ENCODE data around the gene CARD10. TPM values are rescaled to one million over a fixed set of nuclear protein-coding genes. Genes with fewer than 3 reads are reported as not detected.
"Not testable (repeated sequence)": the region's sequence is repeated elsewhere in the genome, so short reads cannot be mapped to it uniquely, and the experiment has no call there.

The CARD10 gene
- total RNA-seq, 6 experiments from 2014 or later = 9.0 to 27.8 (median 14.2) TPM

DNA sequence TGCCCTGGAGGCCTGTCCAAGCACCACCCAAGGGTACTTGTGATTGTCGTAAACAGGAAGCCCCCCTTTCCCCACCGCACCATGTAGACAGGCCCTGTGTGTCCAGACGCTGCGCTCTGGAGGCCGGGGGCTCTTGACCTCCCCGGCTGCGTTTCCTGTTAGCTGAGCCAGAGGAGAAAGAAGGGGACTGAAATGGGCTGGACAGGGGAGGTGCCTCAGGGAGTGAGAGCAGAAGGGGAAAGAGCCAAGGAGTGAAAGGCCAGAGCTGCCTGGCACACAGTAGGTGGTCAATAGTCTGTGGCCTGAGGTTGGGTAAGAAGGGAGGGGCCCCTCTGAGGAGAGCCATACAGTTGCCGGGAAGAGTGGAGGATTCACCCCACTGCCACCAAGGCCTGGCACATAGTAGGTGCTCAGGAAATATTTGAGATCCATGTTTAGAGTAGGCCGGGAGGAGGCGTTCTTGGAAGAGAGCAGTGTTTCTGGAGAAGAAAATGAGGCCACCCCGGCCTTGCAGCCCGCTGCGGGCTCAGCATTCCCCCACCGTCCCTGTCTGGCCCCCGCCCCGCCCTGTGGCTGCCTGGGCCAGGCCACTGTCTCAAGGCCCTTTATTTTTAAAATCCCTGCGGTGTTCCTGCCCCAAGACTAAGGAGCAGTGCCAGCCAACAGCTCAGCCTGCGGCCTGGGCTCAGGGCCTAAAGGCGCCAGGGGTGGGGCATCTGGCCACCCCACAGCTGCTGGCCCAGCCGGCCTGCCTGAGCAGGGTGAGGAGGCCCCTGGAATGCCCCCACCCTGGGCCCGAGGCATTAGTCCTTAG, 27.4 kb upstream of the CARD10 start:
- peak; percentile 22 to 40 (median 24) for ATAC-seq
- Histone ChIP-seq H3K9me3 (no peaks in the 10 kb centered on the region), H3K27ac (peak overlapping the region; percentile 85 to 89 (median 86)), H3K4me3 (peak overlapping the region in 1 of 3 donors; percentile 34), H3K4me1 (peaks cover 0 to 60% (median 27%) of the 10 kb centered on the region in 4 donors), H3K27me3 (no peaks in the 10 kb centered on the region), H3K36me3 (no peaks in the 10 kb centered on the region)
- TF ChIP-seq POLR2A (IDR thresholded peaks at IDR 0.05) = no peak
- TF ChIP-seq, protein P1, sequence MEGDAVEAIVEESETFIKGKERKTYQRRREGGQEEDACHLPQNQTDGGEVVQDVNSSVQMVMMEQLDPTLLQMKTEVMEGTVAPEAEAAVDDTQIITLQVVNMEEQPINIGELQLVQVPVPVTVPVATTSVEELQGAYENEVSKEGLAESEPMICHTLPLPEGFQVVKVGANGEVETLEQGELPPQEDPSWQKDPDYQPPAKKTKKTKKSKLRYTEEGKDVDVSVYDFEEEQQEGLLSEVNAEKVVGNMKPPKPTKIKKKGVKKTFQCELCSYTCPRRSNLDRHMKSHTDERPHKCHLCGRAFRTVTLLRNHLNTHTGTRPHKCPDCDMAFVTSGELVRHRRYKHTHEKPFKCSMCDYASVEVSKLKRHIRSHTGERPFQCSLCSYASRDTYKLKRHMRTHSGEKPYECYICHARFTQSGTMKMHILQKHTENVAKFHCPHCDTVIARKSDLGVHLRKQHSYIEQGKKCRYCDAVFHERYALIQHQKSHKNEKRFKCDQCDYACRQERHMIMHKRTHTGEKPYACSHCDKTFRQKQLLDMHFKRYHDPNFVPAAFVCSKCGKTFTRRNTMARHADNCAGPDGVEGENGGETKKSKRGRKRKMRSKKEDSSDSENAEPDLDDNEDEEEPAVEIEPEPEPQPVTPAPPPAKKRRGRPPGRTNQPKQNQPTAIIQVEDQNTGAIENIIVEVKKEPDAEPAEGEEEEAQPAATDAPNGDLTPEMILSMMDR (IDR thresholded peaks at IDR 0.05) = no peak
- DNase-seq = peak; percentile 68 to 78 (median 78)
- WGBS (ENCODE audit: insufficient coverage, low coverage, low lambda C conversion rate, missing lambda C conversion rate) = 24% methylated on average over 8 of the region's 21 CpGs
- intact Hi-C loops (cut with DNase I) = no loop called here

DNA sequence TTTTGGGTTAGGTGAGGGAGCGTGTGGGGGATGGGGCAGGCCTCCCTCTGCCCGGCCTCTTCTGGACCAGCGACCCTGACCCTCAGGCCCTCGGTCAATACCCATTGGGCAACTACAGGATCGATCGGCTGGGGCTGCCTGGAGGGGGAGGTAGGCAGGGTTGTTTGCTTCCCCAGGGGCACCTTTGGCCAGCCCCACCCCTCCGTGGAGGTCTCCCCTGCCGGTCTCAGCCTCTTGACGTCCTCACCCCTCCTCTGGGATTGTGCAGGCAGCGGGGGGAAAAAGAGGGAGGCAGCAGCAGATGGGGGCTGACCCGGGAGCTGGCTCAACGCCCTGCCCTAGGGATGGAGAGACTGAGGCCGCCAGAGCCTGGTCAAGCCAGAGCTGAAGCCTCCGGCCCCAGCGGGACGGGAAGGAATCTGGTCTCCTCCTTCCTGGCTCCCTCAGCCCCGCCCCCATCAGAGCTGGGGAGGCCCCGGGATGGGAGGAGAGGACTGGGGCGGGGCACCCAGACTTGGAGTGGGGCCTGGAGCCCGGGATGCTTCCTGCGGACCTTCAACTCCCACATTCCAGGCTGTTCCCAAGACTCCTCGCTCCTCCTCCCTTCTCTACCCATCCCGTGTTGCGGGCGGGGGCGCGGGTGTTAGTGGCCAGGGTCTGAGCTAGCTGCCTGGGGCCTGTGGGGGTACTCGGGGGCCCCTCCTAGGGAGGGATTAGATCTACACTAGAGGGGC, 26.7 kb upstream of the CARD10 start:
- DNase-seq (peak; percentile 93 to 95 (median 95)), ATAC-seq (peak; percentile 66 to 83 (median 77))
- no peaks in the 10 kb centered on the region for H3K27me3 ChIP-seq
- H3K27ac ChIP-seq = peak overlapping the region; percentile 85 to 89 (median 86)
- 0% methylated on average over 1 of the region's 28 CpGs for WGBS (ENCODE audit: insufficient coverage, low coverage, low lambda C conversion rate, missing lambda C conversion rate)
- TF ChIP-seq POLR2A (IDR thresholded peaks at IDR 0.05) = peak; percentile 63
- TF ChIP-seq, protein P1 (IDR thresholded peaks at IDR 0.05) = no peak
- intact Hi-C loops (cut with DNase I) = no loop called here
- peak overlapping the region in 2 of 3 donors; percentile 34 to 44 for H3K4me3 ChIP-seq
- H3K4me1 ChIP-seq = peaks cover 0 to 58% (median 27%) of the 10 kb centered on the region in 4 donors
- no peaks in the 10 kb centered on the region for H3K9me3 ChIP-seq
- no peaks in the 10 kb centered on the region for H3K36me3 ChIP-seq

DNA sequence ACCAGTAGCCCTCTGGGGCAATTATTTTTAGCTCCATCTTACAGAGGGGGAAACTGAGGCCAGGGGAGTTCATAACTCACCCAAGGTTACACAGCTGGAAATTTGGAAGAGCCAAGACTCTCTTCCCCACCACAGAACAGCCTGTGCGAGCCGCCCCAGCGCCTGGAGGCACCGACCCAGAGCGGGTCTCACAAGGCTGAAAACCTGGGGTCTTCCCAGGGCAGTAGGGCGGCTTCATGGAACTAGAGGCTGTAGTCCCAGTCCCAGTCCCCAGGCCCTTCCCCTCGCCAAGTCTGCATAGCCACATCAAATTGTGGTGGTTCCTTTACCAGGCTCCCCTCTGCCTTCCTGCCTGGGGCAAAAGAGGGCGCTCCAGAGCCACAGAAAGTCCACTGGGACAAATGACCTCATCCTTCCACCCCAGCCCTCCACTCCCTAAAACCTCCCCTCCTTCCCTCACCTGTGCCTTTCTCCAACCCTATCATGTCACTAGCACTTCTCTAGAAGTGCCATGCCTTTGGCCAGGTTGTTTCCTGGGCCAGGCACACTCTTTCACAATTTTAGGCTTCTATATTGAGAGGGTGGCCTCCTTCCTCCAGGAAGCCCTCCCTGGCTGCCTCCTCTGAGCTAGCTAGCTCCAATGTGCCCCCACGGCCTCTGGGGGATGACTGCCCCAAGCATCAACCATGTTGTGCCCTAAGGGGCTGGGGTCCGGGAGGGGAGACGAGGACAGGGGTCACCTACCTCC, 25.9 kb upstream of the CARD10 start:
- Histone ChIP-seq H3K9me3 (no peaks in the 10 kb centered on the region), H3K4me1 (peaks cover 0 to 52% (median 24%) of the 10 kb centered on the region in 4 donors), H3K27me3 (no peaks in the 10 kb centered on the region), H3K27ac (peak overlapping the region; percentile 85 to 89 (median 86)), H3K4me3 (peak overlapping the region in 1 of 3 donors; percentile 44), H3K36me3 (no peaks in the 10 kb centered on the region)
- intact Hi-C loops (cut with DNase I) = loop anchor here in 1 of 2 donors (5.0 kb wide), 1 partner anchor 42 kb away; no protein-coding TSS in a partner anchor
- DNase-seq (peak; percentile 82 to 89 (median 86)), ATAC-seq (peak; percentile 68 to 75 (median 69))
- TF ChIP-seq, protein P1 (IDR thresholded peaks at IDR 0.05) = peak; percentile 78 to 89 (median 86)
- TF ChIP-seq POLR2A (IDR thresholded peaks at IDR 0.05) = no peak
- WGBS (ENCODE audit: insufficient coverage, low coverage, low lambda C conversion rate, missing lambda C conversion rate) = 6% methylated on average over 6 of the region's 11 CpGs

DNA sequence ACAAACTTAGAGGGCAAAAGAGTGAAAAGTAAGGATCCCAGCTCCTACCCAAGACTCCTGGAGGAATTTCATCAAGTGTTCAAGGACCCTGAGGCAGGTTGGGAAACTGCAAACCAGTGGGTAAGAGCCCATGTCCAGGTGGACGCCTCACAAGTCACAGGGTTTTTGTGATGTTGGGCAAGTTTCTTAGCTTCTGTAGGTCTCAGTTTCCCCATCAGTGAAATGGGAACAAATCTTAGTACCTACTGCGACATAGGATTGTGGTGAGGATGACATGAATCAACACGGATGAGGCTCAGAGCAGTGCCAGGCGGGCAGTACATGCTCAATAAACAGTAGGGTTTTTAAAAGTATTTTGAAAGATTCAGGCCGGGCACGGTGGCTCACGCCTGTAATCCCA, 23.7 kb upstream of the CARD10 start:
- DNase-seq = no peak
- Histone ChIP-seq H3K27me3 (no peaks in the 10 kb centered on the region), H3K36me3 (no peaks in the 10 kb centered on the region), H3K27ac (no peak overlapping the region), H3K4me3 (no peak overlapping the region), H3K4me1 (peaks cover 0 to 36% (median 17%) of the 10 kb centered on the region in 4 donors), H3K9me3 (no peaks in the 10 kb centered on the region)
- TF ChIP-seq, protein P1 (IDR thresholded peaks at IDR 0.05) = no peak
- no peak for TF ChIP-seq POLR2A (IDR thresholded peaks at IDR 0.05)
- intact Hi-C loops (cut with DNase I) = loop anchor here in 1 of 2 donors (5.0 kb wide), 1 partner anchor 44 kb away; no protein-coding TSS in a partner anchor
- no peak for ATAC-seq
- 90% methylated on average over 5 of the region's 7 CpGs for WGBS (ENCODE audit: insufficient coverage, low coverage, low lambda C conversion rate, missing lambda C conversion rate)

DNA sequence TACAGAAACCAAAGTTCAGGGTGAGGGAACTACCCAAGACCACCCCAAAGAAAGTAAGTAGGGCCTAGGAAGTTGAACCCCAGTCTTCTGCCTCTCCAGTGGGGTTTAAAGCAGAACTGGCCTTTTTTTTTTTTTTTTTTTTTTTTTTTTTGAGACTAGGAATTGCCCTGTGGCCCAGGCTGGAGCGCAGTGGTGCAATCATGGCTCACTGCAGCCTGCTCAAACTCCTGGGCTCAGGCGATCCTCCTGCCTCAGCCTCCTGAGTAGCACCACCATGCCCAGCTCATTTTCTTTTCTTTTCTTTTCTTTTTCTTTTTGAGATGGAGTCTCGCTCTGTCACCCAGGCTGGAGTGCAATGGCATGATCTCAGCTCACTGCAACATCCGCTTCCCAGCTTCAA, 23.2 kb upstream of the CARD10 start:
- not testable (repeated sequence) for H3K36me3 ChIP-seq, ATAC-seq, H3K4me3 ChIP-seq, H3K9me3 ChIP-seq, H3K27me3 ChIP-seq, DNase-seq, H3K27ac ChIP-seq
- intact Hi-C loops (cut with DNase I) = loop anchor here in 1 of 2 donors (5.0 kb wide), 1 partner anchor 45 kb away; no protein-coding TSS in a partner anchor
- H3K4me1 ChIP-seq = peaks cover 0 to 33% (median 14%) of the 10 kb centered on the region in 4 donors
- WGBS (ENCODE audit: insufficient coverage, low coverage, low lambda C conversion rate, missing lambda C conversion rate) = 91% methylated on average over 3 of the region's 4 CpGs

DNA sequence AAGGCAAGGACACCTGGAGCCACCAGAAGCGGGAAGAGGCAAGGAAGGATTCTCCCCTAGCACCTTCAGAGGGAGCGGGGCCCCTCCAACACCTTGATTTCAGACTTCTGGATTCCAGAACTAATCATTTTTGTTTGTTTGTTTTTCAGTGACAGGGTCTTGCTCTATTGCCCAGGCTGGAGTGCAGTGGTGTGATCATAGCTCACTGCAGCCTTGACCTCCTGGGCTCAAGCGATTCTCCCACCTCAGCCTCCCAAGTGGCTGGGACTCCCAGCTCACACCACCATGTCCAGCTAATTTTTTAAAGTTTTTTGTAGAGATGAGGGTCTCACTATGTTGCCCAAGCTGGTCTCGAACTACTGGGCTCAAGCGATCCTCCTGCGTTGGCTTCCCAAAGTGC, 20.6 kb upstream of the CARD10 start:
- DNase-seq = not testable (repeated sequence)
- intact Hi-C loops (cut with DNase I) = loop anchor here (5.0 kb wide), 2 partner anchors 48 to 53 kb away; no protein-coding TSS in a partner anchor
- 88% methylated on average over 3 of the region's 6 CpGs for WGBS (ENCODE audit: insufficient coverage, low coverage, low lambda C conversion rate, missing lambda C conversion rate)

More for the DNA sequence above, 20.6 kb upstream of the CARD10 start:
- H3K9me3 ChIP-seq, H3K4me1 ChIP-seq, H3K4me3 ChIP-seq, H3K27ac ChIP-seq, H3K36me3 ChIP-seq, ATAC-seq, H3K27me3 ChIP-seq: not testable (repeated sequence)
